Thoracic aorta (tissue), 2 donors: ENCODE data around the gene PXK. TPM values are rescaled to one million over a fixed set of nuclear protein-coding genes. Genes with fewer than 3 reads are reported as not detected.
A peak's percentile ranks its signal among the peaks of the same experiment; 100 is the strongest.

Source experiments
- ATAC-seq: fragments of 150-250 bp; one replicate; pipeline ENCODE4 v1.8.0; 2017; ENCODE audit warnings: low read depth; ENCODE audit not compliant: insufficient number of reproducible peaks, low FRiP score
- DNase-seq: peaks from one replicate; pipeline ENCODE4 v3.0.0-alpha.2; 2020; ENCODE audit warnings: low spot score
- H3K27ac ChIP-seq, 2 donors: fragments of 200-600 bp; sonication (generic); 1 replicate in 1 of 2; 2 replicates in 1 of 2; pipeline ENCODE4 v1.5.1; 2016; ENCODE audit warnings: mild to moderate bottlenecking in 2 of 2, moderate library complexity in 2 of 2
- H3K27me3 ChIP-seq: fragments of 200-600 bp; sonication (generic); replicated peaks from 2 replicates; pipeline ENCODE4 v1.6.0; 2016; ENCODE audit warnings: mild to moderate bottlenecking; ENCODE audit not compliant: insufficient read depth
- H3K36me3 ChIP-seq: fragments of 200-600 bp; sonication (generic); one replicate; pipeline ENCODE4 v1.5.1; 2016
- H3K4me1 ChIP-seq, 2 donors: fragments of 200-600 bp; sonication (generic); 1 replicate in 1 of 2; 2 replicates in 1 of 2; pipeline versions ENCODE4 v1.5.1 to v1.6.0; 2016; ENCODE audit warnings: low read depth in 2 of 2, mild to moderate bottlenecking in 1 of 2; ENCODE audit not compliant: control insufficient read depth in 1 of 2
- H3K4me3 ChIP-seq: fragments of 200-600 bp; sonication (generic); 2 replicates; pipeline ENCODE4 v1.5.1; 2016; ENCODE audit warnings: mild to moderate bottlenecking
- H3K9me3 ChIP-seq: fragments of 200-600 bp; sonication (generic); 2 replicates; pipeline ENCODE4 v1.5.1; 2016
- CTCF ChIP-seq: fragments of 200-600 bp; sonication (generic); IDR thresholded peaks from one replicate; pipeline ENCODE4 v1.5.1; 2019; ENCODE audit warnings: antibody characterized with exemption
- total RNA-seq, 2 donors: library from RNA; depleted of rRNA; stranded (reverse); fragments of >200 nt; gene quantifications; one replicate each; pipeline versions ENCODE4 v1.1.0 to v1.2.3, GENCODE V29; 2016

PXK gene
- total RNA-seq, 2 donors from 2014 or later: 22.1 to 34.2 TPM

GRCh38 chr3:58324391-58325390 is 8.0 kb upstream of the PXK start:
- no peak for DNase-seq
- H3K27ac ChIP-seq: no peak overlapping the region
- ATAC-seq: no peak
- H3K4me3 ChIP-seq: no peak overlapping the region
- no peaks in the 10 kb centered on the region for H3K27me3 ChIP-seq
- no peaks in the 10 kb centered on the region for H3K9me3 ChIP-seq
- no peaks in the 10 kb centered on the region for H3K36me3 ChIP-seq
- no peaks in the 10 kb centered on the region for H3K4me1 ChIP-seq
- no peak for TF ChIP-seq CTCF

GRCh38 chr3:58325525-58325992 is 7.1 kb upstream of the PXK start:
- Histone ChIP-seq H3K9me3 (no peaks in the 10 kb centered on the region), H3K27ac (peak overlapping the region in 1 of 2 donors; percentile 29), H3K4me1 (no peaks in the 10 kb centered on the region), H3K36me3 (no peaks in the 10 kb centered on the region), H3K27me3 (no peaks in the 10 kb centered on the region), H3K4me3 (no peak overlapping the region)
- DNase-seq (no peak), ATAC-seq (no peak)
- TF ChIP-seq CTCF: no peak

- no peak for TF ChIP-seq CTCF
- H3K36me3 ChIP-seq: no peaks in the 10 kb centered on the region
- H3K9me3 ChIP-seq: no peaks in the 10 kb centered on the region
- no peaks in the 10 kb centered on the region for H3K27me3 ChIP-seq
- no peaks in the 10 kb centered on the region for H3K4me1 ChIP-seq
- ATAC-seq (no peak), DNase-seq (no peak)
- no peak overlapping the region for H3K4me3 ChIP-seq
- H3K27ac ChIP-seq: no peak overlapping the region
Observed at GRCh38 chr3:58326267-58326900, 6.3 kb upstream of the PXK start.

GRCh38 chr3:58329150-58329921 is 3.4 kb upstream of the PXK start:
- ATAC-seq (no peak), DNase-seq (no peak)
- Histone ChIP-seq H3K36me3 (no peaks in the 10 kb centered on the region), H3K4me1 (peaks cover 11 to 12% of the 10 kb centered on the region in 2 donors), H3K4me3 (no peak overlapping the region), H3K27me3 (no peaks in the 10 kb centered on the region), H3K9me3 (no peaks in the 10 kb centered on the region), H3K27ac (no peak overlapping the region)
- TF ChIP-seq CTCF: no peak
